OCI-LY3 (cell line): Measurements from ENCODE around the gene HCRT.

Source experiments
- H2AFZ ChIP-seq: fragments of 200-600, 300-600 bp; shearing (Covaris generic); 2 replicates; pipeline ENCODE4 v1.6.0; 2014; ENCODE audit warnings: antibody characterized with exemption, low read depth, low read length
- H3K27ac ChIP-seq: fragments of 200-600, 300-600 bp; sonication (generic); 2 replicates; pipeline ENCODE4 v1.5.1; 2014; ENCODE audit warnings: mild to moderate bottlenecking, low read length, moderate library complexity, mixed read lengths
- H3K27me3 ChIP-seq: fragments of 200-600, 300-600 bp; sonication (generic); 2 replicates; pipeline ENCODE4 v1.6.1; 2014; ENCODE audit warnings: low read depth, low read length, mixed read lengths
- H3K36me3 ChIP-seq: fragments of 200-600, 300-600 bp; sonication (generic); replicated peaks from 2 replicates; pipeline ENCODE3; 2014; ENCODE audit warnings: low read depth, low read length, mixed read lengths
- H3K4me1 ChIP-seq: fragments of 300-600, 200-600 bp; sonication (generic); 2 replicates; pipeline ENCODE4 v1.6.1; 2014; ENCODE audit warnings: low read length, mixed read lengths
- H3K4me2 ChIP-seq: fragments of 200-600, 300-600 bp; sonication (generic); 2 replicates; pipeline ENCODE4 v1.6.1; 2014; ENCODE audit warnings: low read length, mixed read lengths
- H3K4me3 ChIP-seq: fragments of 300-600, 200-600 bp; sonication (generic); 2 replicates; pipeline ENCODE4 v1.5.1; 2014; ENCODE audit warnings: antibody characterized with exemption, mild to moderate bottlenecking, low read length, moderate library complexity
- H3K79me2 ChIP-seq: fragments of 300-600, 200-600 bp; shearing (Covaris generic); 2 replicates; pipeline ENCODE4 v1.6.1; 2014; ENCODE audit warnings: mild to moderate bottlenecking, low read length, mixed read lengths
- H3K9ac ChIP-seq: fragments of 300-600, 200-600 bp; shearing (Covaris generic); 2 replicates; pipeline ENCODE4 v1.6.0; 2014; ENCODE audit warnings: mild to moderate bottlenecking, low read length, moderate library complexity
- H3K9me3 ChIP-seq: fragments of 200-600, 300-600 bp; shearing (Covaris generic); 2 replicates; pipeline ENCODE4 v1.6.1; 2014; ENCODE audit warnings: low read length, mixed read lengths; ENCODE audit not compliant: insufficient read depth
- H4K20me1 ChIP-seq: fragments of 200-600, 300-600 bp; sonication (generic); 2 replicates; pipeline ENCODE4 v1.6.1; 2016; ENCODE audit warnings: low read length, mixed read lengths; ENCODE audit not compliant: insufficient read depth
- CTCF ChIP-seq: fragments of 200-600, 300-600 bp; sonication (generic); IDR thresholded peaks from 2 replicates; pipeline ENCODE4 v1.5.1; 2014; ENCODE audit warnings: antibody characterized with exemption, low read length, low read depth
- EZH2phosphoT487 ChIP-seq: fragments of 200-600 bp; shearing (Covaris generic); IDR thresholded peaks from 2 replicates; pipeline ENCODE4 v1.6.1; 2018; ENCODE audit warnings: antibody characterized with exemption, mixed run types, low read depth

HCRT gene

GRCh38 chr17:42171831-42172230 lies 13.4 kb downstream of the HCRT start:
- Histone ChIP-seq H3K9me3 (no peaks in the 10 kb centered on the region), H3K27ac (no peak overlapping the region), H3K79me2 (no peaks in the 10 kb centered on the region), H3K4me1 (peaks cover 12% of the 10 kb centered on the region), H3K9ac (no peak overlapping the region), H2AFZ (no peak overlapping the region), H3K4me3 (no peak overlapping the region), H3K27me3 (no peaks in the 10 kb centered on the region; the same call in 1 of the 2 replicates), H4K20me1 (no peaks in the 10 kb centered on the region), H3K4me2 (no peak overlapping the region), H3K36me3 (no peaks in the 10 kb centered on the region)
- TF ChIP-seq CTCF (no peak), EZH2phosphoT487 (no peak)

DNA sequence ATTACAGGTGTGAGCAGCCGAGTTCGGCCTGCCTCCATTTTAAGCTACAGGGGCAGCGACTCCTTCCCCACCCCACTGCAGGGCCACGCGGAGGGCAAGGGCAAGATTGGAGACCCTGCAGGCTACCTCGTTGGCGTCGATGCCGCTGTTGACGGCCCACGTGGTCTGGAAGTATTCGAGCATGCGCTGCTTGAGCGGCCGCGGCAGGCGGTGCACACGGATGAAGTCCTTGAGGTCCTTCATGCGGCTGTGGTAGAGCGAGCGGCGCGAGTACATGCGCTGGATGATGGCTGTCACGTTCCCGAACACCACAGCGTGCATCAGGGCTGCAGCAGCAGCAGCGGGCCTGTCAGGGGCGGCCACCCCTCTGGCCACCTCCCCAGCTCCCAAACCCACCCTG lies 15.9 kb downstream of the HCRT start:
- no peaks in the 10 kb centered on the region; the same call in 1 of the 2 replicates for H3K27me3 ChIP-seq
- H3K36me3 ChIP-seq = no peaks in the 10 kb centered on the region
- no peaks in the 10 kb centered on the region for H4K20me1 ChIP-seq
- no peak overlapping the region for H2AFZ ChIP-seq
- peaks cover 14% of the 10 kb centered on the region for H3K4me1 ChIP-seq
- no peak overlapping the region for H3K27ac ChIP-seq
- H3K4me3 ChIP-seq = no peak overlapping the region
- TF ChIP-seq CTCF (no peak), EZH2phosphoT487 (no peak)
- H3K9ac ChIP-seq = no peak overlapping the region
- no peaks in the 10 kb centered on the region for H3K9me3 ChIP-seq
- no peaks in the 10 kb centered on the region for H3K79me2 ChIP-seq
- H3K4me2 ChIP-seq = no peak overlapping the region

DNA sequence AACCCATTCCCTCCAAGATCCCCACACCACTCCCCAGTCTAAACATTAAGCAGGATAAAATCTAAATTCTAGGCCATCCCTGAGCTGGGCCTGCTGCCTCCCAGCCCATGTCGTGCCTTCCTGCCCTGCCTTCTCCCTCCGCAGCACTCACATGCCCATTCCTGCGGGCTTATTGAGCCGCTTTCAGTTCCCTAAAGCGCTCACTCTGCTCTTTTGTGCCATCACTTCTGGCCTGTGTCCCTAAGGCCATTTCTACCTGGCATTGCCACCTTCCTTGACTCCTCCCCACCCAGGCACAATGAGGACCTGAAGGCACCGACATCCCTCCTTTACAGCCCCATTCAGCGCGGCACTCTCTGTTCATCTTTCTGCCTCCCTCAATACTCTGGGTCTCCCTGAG lies 17.4 kb downstream of the HCRT start:
- Histone ChIP-seq H3K27me3 (no peaks in the 10 kb centered on the region), H3K4me3 (no peak overlapping the region), H4K20me1 (no peaks in the 10 kb centered on the region), H3K4me2 (peak overlapping the region; percentile 32), H3K9me3 (no peaks in the 10 kb centered on the region), H3K4me1 (peaks cover 19% of the 10 kb centered on the region), H3K27ac (no peak overlapping the region), H3K36me3 (no peaks in the 10 kb centered on the region), H2AFZ (no peak overlapping the region), H3K79me2 (no peaks in the 10 kb centered on the region), H3K9ac (no peak overlapping the region)
- TF ChIP-seq EZH2phosphoT487 (no peak), CTCF (no peak)

- Histone ChIP-seq H3K9ac (no peak overlapping the region), H3K4me1 (peaks cover 34% of the 10 kb centered on the region), H3K79me2 (no peaks in the 10 kb centered on the region), H2AFZ (no peak overlapping the region), H3K4me3 (no peak overlapping the region), H3K27ac (no peak overlapping the region), H3K9me3 (no peaks in the 10 kb centered on the region), H3K36me3 (no peaks in the 10 kb centered on the region), H3K4me2 (no peak overlapping the region), H4K20me1 (no peaks in the 10 kb centered on the region), H3K27me3 (no peaks in the 10 kb centered on the region)
- TF ChIP-seq EZH2phosphoT487 = no peak
- no peak for TF ChIP-seq CTCF
Measured at GRCh38 chr17:42166196-42166763, 19.0 kb downstream of the HCRT start.
